ENCODE data around the gene PDLIM7.
"Not testable (repeated sequence)": the region's sequence is repeated elsewhere in the genome, so short reads cannot be mapped to it uniquely, and the experiment has no call there.

Gene PDLIM7

GRCh38 chr5:177537389-177538361 is 40.3 kb upstream of the PDLIM7 start:
- Histone ChIP-seq H3K4me2 (ENCODE audit: low read depth, low read length) (no peak overlapping the region), H3K4me1 (ENCODE audit: low read length) (no peaks in the 10 kb centered on the region), H4K20me1 (ENCODE audit: insufficient read depth, low read length) (no peaks in the 10 kb centered on the region), H3K79me2 (ENCODE audit: low read length) (peaks cover 55% of the 10 kb centered on the region), H3F3A (ENCODE audit: insufficient read depth, low read length) (no peaks in the 10 kb centered on the region), H3K27ac (ENCODE audit: low read length) (no peak overlapping the region), H3K9me2 (replicated peaks; ENCODE audit: insufficient read depth, low read length) (no peaks in the 10 kb centered on the region), H2AFZ (ENCODE audit: low read length) (no peak overlapping the region), H3K36me3 (replicated peaks; ENCODE audit: insufficient read depth, low read length) (no peaks in the 10 kb centered on the region; the same call in 1 of the 2 replicates), H3K9me3 (replicated peaks; ENCODE audit: insufficient read depth, low read length) (no peaks in the 10 kb centered on the region), H3K27me3 (replicated peaks; ENCODE audit: insufficient read depth, low read length) (no peaks in the 10 kb centered on the region), H3K4me3 (ENCODE audit: low read length) (no peak overlapping the region), H3K9ac (ENCODE audit: low read length) (no peak overlapping the region)
- TF ChIP-seq EZH2 (optimal IDR thresholded peaks at IDR 0.05; ENCODE audit: low read depth, low read length), result no peak
- no peak for TF ChIP-seq CTCF (IDR thresholded peaks at IDR 0.05; ENCODE audit: low read length)
- no peak for TF ChIP-seq EZH2phosphoT487 (IDR thresholded peaks at IDR 0.05; ENCODE audit: low read length)
- DNase-seq, result no peak

- Histone ChIP-seq H2AFZ (ENCODE audit: low read length) (no peak overlapping the region), H3K9me3 (replicated peaks; ENCODE audit: insufficient read depth, low read length) (no peaks in the 10 kb centered on the region), H3F3A (ENCODE audit: insufficient read depth, low read length) (no peaks in the 10 kb centered on the region), H3K4me1 (ENCODE audit: low read length) (no peaks in the 10 kb centered on the region), H3K9me2 (replicated peaks; ENCODE audit: insufficient read depth, low read length) (no peaks in the 10 kb centered on the region), H4K20me1 (ENCODE audit: insufficient read depth, low read length) (no peaks in the 10 kb centered on the region), H3K36me3 (replicated peaks; ENCODE audit: insufficient read depth, low read length) (no peaks in the 10 kb centered on the region; the same call in 1 of the 2 replicates), H3K4me2 (ENCODE audit: low read depth, low read length) (no peak overlapping the region), H3K9ac (ENCODE audit: low read length) (no peak overlapping the region), H3K27ac (ENCODE audit: low read length) (no peak overlapping the region), H3K4me3 (ENCODE audit: low read length) (no peak overlapping the region), H3K79me2 (ENCODE audit: low read length) (peaks cover 44% of the 10 kb centered on the region), H3K27me3 (replicated peaks; ENCODE audit: insufficient read depth, low read length) (no peaks in the 10 kb centered on the region)
- TF ChIP-seq EZH2 (optimal IDR thresholded peaks at IDR 0.05; ENCODE audit: low read depth, low read length), result no peak
- TF ChIP-seq CTCF (IDR thresholded peaks at IDR 0.05; ENCODE audit: low read length), result no peak
- no peak for TF ChIP-seq EZH2phosphoT487 (IDR thresholded peaks at IDR 0.05; ENCODE audit: low read length)
- DNase-seq, result no peak
Observed at GRCh38 chr5:177536386-177536785, 39.0 kb upstream of the PDLIM7 start.

GRCh38 chr5:177535125-177535524 is 37.7 kb upstream of the PDLIM7 start:
- no peaks in the 10 kb centered on the region for H3F3A ChIP-seq (ENCODE audit: insufficient read depth, low read length)
- no peaks in the 10 kb centered on the region; the same call in 1 of the 2 replicates for H3K36me3 ChIP-seq (replicated peaks; ENCODE audit: insufficient read depth, low read length)
- no peak overlapping the region for H3K9ac ChIP-seq (ENCODE audit: low read length)
- no peak for DNase-seq
- no peak for TF ChIP-seq EZH2phosphoT487 (IDR thresholded peaks at IDR 0.05; ENCODE audit: low read length)
- TF ChIP-seq EZH2 (optimal IDR thresholded peaks at IDR 0.05; ENCODE audit: low read depth, low read length), result no peak
- TF ChIP-seq CTCF (IDR thresholded peaks at IDR 0.05; ENCODE audit: low read length), result no peak
- no peak overlapping the region for H3K27ac ChIP-seq (ENCODE audit: low read length)
- no peaks in the 10 kb centered on the region for H3K9me2 ChIP-seq (replicated peaks; ENCODE audit: insufficient read depth, low read length)
- H4K20me1 ChIP-seq (ENCODE audit: insufficient read depth, low read length), result no peaks in the 10 kb centered on the region
- H3K4me3 ChIP-seq (ENCODE audit: low read length), result no peak overlapping the region
- H3K9me3 ChIP-seq (replicated peaks; ENCODE audit: insufficient read depth, low read length), result no peaks in the 10 kb centered on the region
- H3K27me3 ChIP-seq (replicated peaks; ENCODE audit: insufficient read depth, low read length), result no peaks in the 10 kb centered on the region
- peaks cover 33% of the 10 kb centered on the region for H3K79me2 ChIP-seq (ENCODE audit: low read length)
- no peak overlapping the region for H3K4me2 ChIP-seq (ENCODE audit: low read depth, low read length)
- H3K4me1 ChIP-seq (ENCODE audit: low read length), result no peaks in the 10 kb centered on the region
- H2AFZ ChIP-seq (ENCODE audit: low read length), result no peak overlapping the region

DNA sequence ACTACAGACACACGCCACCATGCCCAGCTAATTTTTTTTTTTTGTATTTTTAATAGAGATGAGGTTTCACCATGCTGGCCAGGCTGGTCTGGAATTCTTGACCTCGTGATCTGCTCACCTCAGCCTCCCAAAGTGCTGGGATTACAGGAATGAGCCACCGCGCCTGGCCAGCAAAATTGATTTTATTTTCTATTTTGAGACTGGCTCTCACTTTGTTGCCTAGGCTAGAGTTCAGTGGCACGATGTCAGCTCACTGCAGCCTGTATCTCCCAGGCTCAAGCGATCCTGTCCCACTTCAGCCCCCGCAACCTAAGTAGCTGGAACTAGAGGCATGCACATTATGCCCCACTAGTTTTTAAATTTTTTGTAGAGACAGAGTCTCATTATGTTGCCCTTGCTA is 37.0 kb upstream of the PDLIM7 start:
- H3K4me3 ChIP-seq (ENCODE audit: low read length); H4K20me1 ChIP-seq (ENCODE audit: insufficient read depth, low read length); H3K4me2 ChIP-seq (ENCODE audit: low read depth, low read length); H3K4me1 ChIP-seq (ENCODE audit: low read length); H2AFZ ChIP-seq (ENCODE audit: low read length); H3K9ac ChIP-seq (ENCODE audit: low read length); H3F3A ChIP-seq (ENCODE audit: insufficient read depth, low read length); H3K9me2 ChIP-seq (replicated peaks; ENCODE audit: insufficient read depth, low read length); DNase-seq; H3K9me3 ChIP-seq (replicated peaks; ENCODE audit: insufficient read depth, low read length); H3K27ac ChIP-seq (ENCODE audit: low read length); H3K36me3 ChIP-seq (replicated peaks; ENCODE audit: insufficient read depth, low read length); H3K27me3 ChIP-seq (replicated peaks; ENCODE audit: insufficient read depth, low read length): not testable (repeated sequence)
- H3K79me2 ChIP-seq (ENCODE audit: low read length), result peaks cover 31% of the 10 kb centered on the region

Measured in MM.1S (cell line).